Left lung (tissue), 10 donors: ENCODE results near the gene LCOR. TPM values are rescaled to one million over a fixed set of nuclear protein-coding genes. Genes with fewer than 3 reads are reported as not detected.

Source experiments
- ATAC-seq: fragments of 200-7000 bp; cut with Tn5 transposase; one replicate; pipeline ENCODE4 v1.9.1; 2020; ENCODE audit warnings: moderate library complexity
- DNase-seq, 4 donors: peaks; one replicate each; pipeline ENCODE4 v3.0.0-alpha.2; 2013 to 2020
- H3K27ac ChIP-seq, 2 donors: fragments of 200-600 bp; sonication (generic) in 1 of 2; one replicate each; pipeline versions ENCODE4 v1.5.0 to v1.8.0; 2020 to 2021
- H3K27me3 ChIP-seq, 2 donors: fragments of 200-600 bp; sonication (generic) in 1 of 2; one replicate each; pipeline versions ENCODE4 v1.5.0 to v1.8.0; 2020 to 2021
- H3K36me3 ChIP-seq, 2 donors: fragments of 200-600 bp; sonication (generic) in 1 of 2; one replicate each; pipeline versions ENCODE4 v1.5.0 to v1.8.0; 2020 to 2021
- H3K4me1 ChIP-seq, 2 donors: fragments of 200-600 bp; one replicate each; pipeline ENCODE4 v1.8.0; 2021
- H3K4me3 ChIP-seq, 2 donors: fragments of 200-600 bp; sonication (generic) in 1 of 2; one replicate each; pipeline versions ENCODE4 v1.5.0 to v1.8.0; 2020 to 2021; ENCODE audit warnings: mild to moderate bottlenecking in 1 of 2
- H3K9me3 ChIP-seq, 2 donors: fragments of 200-600 bp; sonication (generic) in 1 of 2; one replicate each; pipeline versions ENCODE4 v1.5.0 to v1.8.0; 2020 to 2021
- CTCF ChIP-seq, 2 donors: fragments of 200-600 bp; sonication (generic) in 1 of 2; IDR thresholded peaks; one replicate each; pipeline versions ENCODE4 v1.5.0 to v1.8.0; 2021; ENCODE audit warnings: antibody characterized with exemption in 2 of 2
- intact Hi-C, 2 donors: fragments of 100-400 bp; cut with DNase I; formaldehyde crosslinking; loops; one replicate each; pipeline versions ENCODE4 v1.11.2 to v1.14.2; 2022
- polyA plus RNA-seq, 6 donors: library from polyadenylated mRNA; unstranded; fragments of 120-200 nt; gene quantifications; one replicate each; pipeline ENCODE4 v1.2.1, GENCODE V29; 2013; ENCODE audit not compliant: insufficient read length in 6 of 6
- total RNA-seq, 2 donors: library from RNA; stranded (reverse); fragmentation: NEBNext Ultra II Directional; extraction: Animal tissue kit (Norgen Biotek cat#: 25700); gene quantifications; one replicate each; pipeline ENCODE4 v1.2.1, GENCODE V29; 2021
- donor health status: DM: no; HTN: yes; CAD: no.
- donor health status: DM: no; HTN: no; CAD: no.

LCOR gene
- total and polyA plus RNA-seq, 8 donors = 20.8 to 29.6 (median 22.9) TPM

- peak; percentile 79 for ATAC-seq
Measured at GRCh38 chr10:97025613-97026242, 193.6 kb downstream of the LCOR start.

GRCh38 chr10:97028126-97028831 lies 196.2 kb downstream of the LCOR start:
- Histone ChIP-seq H3K4me1 (peaks cover 5 to 7% of the 10 kb centered on the region in 2 donors), H3K36me3 (no peaks in the 10 kb centered on the region), H3K27me3 (no peaks in the 10 kb centered on the region), H3K9me3 (no peaks in the 10 kb centered on the region), H3K27ac (no peak overlapping the region), H3K4me3 (no peak overlapping the region)
- intact Hi-C loops = no loop called here
- DNase-seq = no peak
- TF ChIP-seq CTCF (IDR thresholded peaks at IDR 0.05) = no peak
- ATAC-seq = no peak

More at GRCh38 chr10:97025613-97026242, 193.6 kb downstream of the LCOR start:
- Histone ChIP-seq H3K9me3 (no peaks in the 10 kb centered on the region), H3K27me3 (no peaks in the 10 kb centered on the region), H3K4me1 (peaks cover 5 to 7% of the 10 kb centered on the region in 2 donors), H3K27ac (no peak overlapping the region), H3K4me3 (no peak overlapping the region), H3K36me3 (no peaks in the 10 kb centered on the region)
- TF ChIP-seq CTCF (IDR thresholded peaks at IDR 0.05) = peak; percentile 44 to 63
- intact Hi-C loops = no loop called here
- peak in 1 of 4 donors; percentile 48 for DNase-seq

- intact Hi-C loops = no loop called here
- no peaks in the 10 kb centered on the region for H3K9me3 ChIP-seq
- H3K27ac ChIP-seq = no peak overlapping the region
- no peaks in the 10 kb centered on the region for H3K27me3 ChIP-seq
- ATAC-seq (no peak), DNase-seq (no peak)
- no peaks in the 10 kb centered on the region for H3K36me3 ChIP-seq
- no peak overlapping the region for H3K4me3 ChIP-seq
- H3K4me1 ChIP-seq = peaks cover 1 to 4% of the 10 kb centered on the region in 2 donors
- no peak for TF ChIP-seq CTCF (IDR thresholded peaks at IDR 0.05)
Measured at GRCh38 chr10:97028832-97029178, 196.7 kb downstream of the LCOR start.

- Histone ChIP-seq H3K4me1 (no peaks in the 10 kb centered on the region), H3K27ac (no peak overlapping the region), H3K4me3 (no peak overlapping the region), H3K27me3 (no peaks in the 10 kb centered on the region), H3K9me3 (no peaks in the 10 kb centered on the region), H3K36me3 (no peaks in the 10 kb centered on the region)
- TF ChIP-seq CTCF (IDR thresholded peaks at IDR 0.05) = no peak
- intact Hi-C loops = no loop called here
- DNase-seq (no peak), ATAC-seq (no peak)
Measured at GRCh38 chr10:97029271-97029670, 197.2 kb downstream of the LCOR start.

- intact Hi-C loops = no loop called here
- ATAC-seq = no peak
- no peaks in the 10 kb centered on the region for H3K9me3 ChIP-seq
Measured at GRCh38 chr10:97030894-97031293, 198.8 kb downstream of the LCOR start.

More at GRCh38 chr10:97030894-97031293, 198.8 kb downstream of the LCOR start:
- Histone ChIP-seq H3K4me1 (no peaks in the 10 kb centered on the region), H3K36me3 (no peaks in the 10 kb centered on the region), H3K27me3 (no peaks in the 10 kb centered on the region), H3K27ac (no peak overlapping the region), H3K4me3 (no peak overlapping the region)
- no peak for DNase-seq
- no peak for TF ChIP-seq CTCF (IDR thresholded peaks at IDR 0.05)
